GM19035 (cell line): ENCODE measurements around the gene AUTS2.
A peak's percentile ranks its signal among the peaks of the same experiment; 100 is the strongest.
"Not testable (repeated sequence)": the region's sequence is repeated elsewhere in the genome, so short reads cannot be mapped to it uniquely, and the experiment has no call there.

Source experiments
- ATAC-seq: cut with Tn5 transposase; IDR thresholded peaks from one replicate; pipeline ENCODE4 v1.9.1; 2021; ENCODE audit not compliant: unreplicated experiment

The AUTS2 gene

DNA sequence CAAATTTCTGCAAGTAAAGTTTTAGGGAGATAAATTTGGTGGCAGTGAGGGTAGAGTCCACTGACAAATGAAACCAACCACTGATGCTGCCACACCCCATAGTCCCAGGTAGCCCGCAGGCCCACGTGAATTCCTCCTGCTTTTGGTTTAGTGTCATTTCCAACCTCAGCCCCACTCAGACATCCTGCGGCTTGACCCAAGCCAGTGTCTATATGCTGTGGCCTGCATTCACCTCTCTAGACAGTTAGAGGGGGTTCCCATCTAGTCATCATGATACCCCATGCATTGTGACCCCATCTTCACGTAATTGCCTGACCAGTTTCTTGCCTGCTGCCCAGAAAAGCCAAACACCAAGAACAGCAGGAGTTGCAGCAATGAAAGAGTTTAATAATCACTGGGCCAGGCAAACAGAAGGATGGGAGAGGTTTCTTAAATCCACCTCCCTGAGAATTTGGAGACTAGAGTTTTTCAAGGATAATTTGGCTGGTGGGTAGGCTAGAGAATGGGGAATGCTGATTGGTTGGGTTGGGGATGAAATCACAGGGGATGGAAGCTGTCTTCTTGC is 1201.6 kb downstream of the AUTS2 start:
- no peak for ATAC-seq

DNA sequence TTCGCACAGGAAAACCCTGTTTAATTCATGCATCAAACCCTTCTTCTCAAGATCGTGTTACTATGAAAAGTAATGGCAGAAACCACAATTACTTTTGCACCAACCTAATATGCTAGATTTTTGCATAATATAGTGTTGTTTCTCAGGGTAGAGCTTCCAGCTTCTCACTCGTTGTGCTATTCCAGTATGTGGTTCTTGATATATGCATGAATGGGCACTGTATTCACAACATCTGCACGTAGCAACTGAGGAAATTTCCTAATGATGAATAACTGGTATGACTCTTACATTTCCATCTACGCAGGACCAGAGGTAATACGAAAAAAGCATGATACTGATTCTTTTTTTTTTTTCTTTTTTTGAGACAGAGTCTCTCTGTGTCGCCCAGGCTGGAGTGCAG is 1207.1 kb downstream of the AUTS2 start:
- no peak for ATAC-seq

DNA sequence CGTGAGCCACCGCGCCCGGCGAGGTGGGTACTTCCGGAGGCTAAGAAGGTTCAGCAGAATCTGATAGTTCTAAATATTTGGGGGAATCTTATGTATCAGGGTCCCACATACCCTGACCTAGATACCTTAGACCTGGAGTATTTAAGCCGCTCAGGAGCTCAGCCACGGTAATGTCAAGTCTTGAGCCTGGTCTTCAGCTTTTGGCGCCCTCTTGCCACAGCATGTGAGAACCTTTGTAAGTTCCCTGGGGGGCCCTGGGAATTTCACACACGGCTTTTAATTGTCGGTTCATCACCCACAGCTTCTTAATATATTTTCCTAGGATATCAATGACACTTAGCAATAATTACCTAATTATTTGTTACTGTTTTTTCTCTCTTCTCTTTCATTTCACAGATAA is 1209.4 kb downstream of the AUTS2 start:
- ATAC-seq: no peak

DNA sequence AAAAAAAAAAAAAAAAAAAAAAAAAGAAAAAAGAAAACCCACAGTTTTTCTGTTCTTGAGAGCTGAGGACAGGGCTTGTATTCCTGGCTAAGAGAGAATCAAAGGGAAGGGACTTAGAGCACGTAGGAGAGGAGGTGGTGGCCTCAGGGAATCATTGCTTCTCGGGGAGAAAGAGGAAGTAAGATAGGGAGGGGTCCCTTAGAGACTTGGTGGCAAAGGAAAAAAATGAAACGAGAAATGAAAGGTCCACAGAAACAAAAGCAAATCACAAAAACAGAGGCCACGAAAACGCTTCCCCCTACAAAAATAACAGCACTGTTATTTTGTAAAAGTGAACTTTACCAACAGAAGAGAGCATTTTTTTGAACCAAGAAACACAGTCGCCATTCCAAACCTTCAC is 1210.6 kb downstream of the AUTS2 start:
- no peak for ATAC-seq

DNA sequence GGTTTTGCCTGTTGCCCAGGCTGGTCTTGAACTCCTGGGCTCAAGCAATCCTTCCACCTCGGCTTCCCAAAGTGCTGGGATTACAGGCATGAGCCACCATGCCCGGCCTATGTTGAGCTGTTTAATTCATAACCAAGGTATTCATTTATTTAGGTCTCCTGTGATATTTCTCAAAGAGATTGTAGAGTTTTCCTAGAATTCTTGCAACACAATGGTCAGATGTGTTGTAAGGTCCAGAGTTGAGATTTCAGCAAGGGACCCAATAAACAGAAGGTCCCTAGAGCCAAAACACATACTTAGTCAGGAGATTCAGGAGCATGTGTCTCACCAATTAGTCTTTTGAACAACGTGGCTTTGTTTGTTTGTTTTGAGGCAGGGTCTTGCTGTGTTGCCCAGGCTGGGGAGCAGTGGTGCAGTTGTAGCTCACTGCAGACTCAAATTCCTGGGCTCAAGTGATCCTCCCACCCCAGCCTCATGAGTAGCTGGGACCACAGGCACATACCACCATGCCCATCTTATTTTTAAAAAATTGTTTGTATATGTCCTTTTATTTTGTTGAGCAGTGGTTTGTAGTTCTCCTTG is 1212.4 kb downstream of the AUTS2 start:
- ATAC-seq: no peak

DNA sequence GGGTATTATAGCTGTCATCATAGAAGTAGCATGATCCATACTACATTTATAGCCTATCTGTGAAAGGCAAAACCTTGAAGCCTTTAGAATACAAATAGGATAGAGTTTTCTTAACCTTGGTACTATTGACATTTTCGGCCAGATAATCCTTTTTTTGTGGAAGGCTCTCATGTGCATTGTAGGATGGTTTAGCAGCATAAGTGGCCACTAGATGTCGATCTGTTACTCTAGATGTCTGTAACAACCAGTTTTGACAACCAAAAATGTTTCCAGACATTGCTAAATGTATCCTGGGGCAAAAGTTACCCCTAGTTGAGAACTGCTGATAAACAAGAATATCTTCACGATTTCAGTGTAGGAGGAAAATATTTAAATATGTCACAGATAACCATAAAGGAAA is 1214.2 kb downstream of the AUTS2 start:
- no peak for ATAC-seq

DNA sequence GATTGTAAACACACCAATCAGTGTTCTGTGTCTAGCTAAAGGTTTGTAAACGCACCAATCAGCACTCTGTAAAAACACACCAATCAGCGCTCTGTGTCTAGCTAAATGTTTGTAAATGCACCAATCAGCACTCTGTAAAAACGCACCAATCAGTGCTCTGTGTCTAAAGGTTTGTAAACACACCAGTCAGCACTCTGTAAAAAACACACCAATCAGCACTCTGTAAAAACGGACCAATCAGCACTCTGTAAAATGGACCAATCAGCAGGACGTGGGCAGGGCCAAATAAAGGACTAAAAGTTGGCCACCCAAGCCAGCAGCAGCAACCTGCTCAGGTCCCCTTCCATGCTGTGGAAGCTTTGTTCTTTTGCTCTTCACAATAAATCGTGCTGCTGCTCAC is 1224.2 kb downstream of the AUTS2 start:
- not testable (repeated sequence) for ATAC-seq

DNA sequence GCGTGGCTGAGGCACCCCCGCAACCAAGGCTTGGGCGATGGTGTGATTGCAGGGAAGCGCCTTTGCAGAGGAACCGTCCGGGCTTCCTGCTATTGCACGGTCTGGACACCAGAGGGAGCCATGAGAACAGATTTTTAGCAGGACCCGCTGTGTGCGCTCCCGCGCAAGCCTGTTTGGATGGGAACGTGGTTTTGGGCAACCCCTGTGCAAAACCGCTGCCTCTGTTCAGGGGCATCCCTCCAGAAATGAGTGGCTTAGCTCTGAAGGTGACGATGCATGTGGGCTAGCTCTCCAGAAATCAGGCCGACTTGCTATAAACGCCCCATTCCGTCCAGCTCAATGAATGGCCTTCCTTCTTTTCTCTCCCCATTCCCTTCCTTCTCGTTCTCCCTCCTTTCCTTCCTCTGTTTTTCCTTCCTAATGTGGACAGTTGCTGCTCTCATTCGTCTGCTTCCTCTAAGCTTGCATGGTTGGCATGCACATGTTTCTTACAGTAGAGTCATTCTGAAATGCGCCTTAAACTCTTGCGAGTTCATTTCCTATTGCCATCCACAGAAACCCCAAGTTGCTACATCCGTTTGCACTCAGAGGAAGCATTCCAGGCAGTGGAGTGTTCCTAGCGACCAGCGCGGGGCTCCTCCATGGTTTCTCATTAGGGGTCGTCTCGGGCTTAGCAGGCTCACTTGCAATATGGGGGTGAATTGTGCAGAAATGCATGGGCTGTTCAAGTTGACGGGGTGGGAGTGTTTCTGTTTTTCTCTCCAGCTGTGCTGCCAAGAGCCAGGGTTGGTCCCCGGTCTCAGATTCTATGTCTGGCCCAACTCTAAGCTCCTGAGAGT is 1231.2 kb downstream of the AUTS2 start:
- ATAC-seq: peak; percentile 69

DNA sequence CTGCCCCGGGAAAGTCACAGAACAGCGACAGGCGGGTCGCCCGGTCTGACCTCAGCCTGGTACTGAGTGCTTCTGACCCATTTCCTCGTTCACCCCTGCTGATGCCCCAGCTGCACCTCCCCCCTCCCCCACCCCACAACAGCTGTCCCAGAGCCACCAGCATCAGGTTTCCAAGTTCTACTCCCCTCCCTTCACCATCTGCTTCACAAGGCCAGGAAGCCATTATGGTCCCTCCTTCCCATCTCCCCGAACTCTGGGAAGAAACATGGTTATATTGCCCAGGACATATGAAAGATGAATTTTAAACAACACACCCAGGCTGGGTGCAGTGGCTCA is 1231.8 kb downstream of the AUTS2 start:
- no peak for ATAC-seq

DNA sequence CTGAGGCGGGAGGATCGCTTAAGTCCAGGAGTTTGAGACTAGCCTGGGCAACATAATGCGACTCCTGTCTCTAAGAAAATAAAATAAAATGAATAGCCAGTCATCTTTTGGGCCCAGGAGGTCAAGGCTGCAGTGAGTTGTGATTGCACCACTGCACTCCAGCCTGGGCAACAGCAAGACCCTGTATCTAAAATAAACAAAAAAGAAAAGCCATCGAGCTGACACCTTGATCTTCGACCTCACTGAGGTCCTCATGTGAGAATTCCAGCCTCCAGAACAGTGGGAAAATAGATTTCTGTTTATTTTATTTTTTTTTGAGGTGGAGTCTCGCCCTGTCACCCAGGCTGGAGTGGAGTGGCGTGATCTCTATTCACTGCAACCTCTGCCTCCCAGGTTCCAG is 1232.2 kb downstream of the AUTS2 start:
- no peak for ATAC-seq

DNA sequence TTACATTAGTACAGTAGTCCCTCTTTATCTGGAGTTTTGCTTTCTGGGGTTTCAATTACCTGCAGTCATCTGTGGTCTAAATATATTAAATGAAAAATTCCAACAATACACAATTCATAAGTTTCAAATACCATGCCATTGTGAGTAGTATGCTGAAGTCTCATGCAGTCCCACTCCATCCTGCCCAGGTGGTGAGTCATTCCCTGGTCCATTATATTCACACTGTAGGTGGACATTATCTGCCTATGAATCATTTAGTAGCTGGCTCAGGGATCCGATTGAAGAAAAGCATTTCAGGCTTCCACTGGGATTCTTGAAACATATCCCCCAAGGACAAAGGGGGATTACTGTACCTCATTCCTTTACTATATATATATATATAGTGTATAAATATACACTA is 1235.5 kb downstream of the AUTS2 start:
- ATAC-seq: no peak

DNA sequence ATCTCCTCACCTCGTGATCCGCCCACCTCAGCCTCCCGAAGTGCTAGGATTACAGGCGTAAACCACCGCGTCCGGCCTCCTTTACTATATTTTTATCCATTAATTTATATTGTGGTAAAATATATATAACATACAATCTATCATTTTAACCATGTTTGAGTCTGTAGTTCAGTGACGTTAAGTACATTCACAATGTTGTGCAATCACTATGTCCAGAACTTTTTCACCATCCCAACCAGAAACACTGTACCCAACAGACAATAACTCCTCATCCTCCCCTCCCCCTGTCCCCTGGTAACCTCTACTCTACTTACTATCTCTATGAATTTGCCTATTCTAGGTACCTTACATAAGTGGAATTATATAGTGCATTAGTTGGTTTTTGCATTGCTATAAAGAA is 1236.1 kb downstream of the AUTS2 start:
- ATAC-seq: no peak

DNA sequence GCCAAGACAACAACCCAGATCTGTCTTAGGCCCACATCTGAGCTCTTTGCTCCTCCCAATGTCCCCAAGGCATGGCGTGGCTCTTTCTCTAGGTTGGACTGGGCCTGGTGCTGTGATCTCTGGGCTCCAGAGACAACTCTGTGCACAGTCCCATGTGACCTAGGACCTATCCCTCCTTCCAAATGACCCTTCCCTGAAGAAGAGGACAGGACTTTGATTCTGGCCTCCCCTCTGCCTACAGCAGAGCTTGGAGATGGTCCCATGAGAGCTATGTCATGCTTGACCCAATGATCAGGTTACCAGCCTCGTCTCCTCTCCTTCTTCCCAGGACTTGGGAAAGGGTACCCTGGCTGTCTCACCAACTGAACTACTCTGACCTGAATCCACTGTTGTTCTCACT is 1237.4 kb downstream of the AUTS2 start:
- no peak for ATAC-seq

DNA sequence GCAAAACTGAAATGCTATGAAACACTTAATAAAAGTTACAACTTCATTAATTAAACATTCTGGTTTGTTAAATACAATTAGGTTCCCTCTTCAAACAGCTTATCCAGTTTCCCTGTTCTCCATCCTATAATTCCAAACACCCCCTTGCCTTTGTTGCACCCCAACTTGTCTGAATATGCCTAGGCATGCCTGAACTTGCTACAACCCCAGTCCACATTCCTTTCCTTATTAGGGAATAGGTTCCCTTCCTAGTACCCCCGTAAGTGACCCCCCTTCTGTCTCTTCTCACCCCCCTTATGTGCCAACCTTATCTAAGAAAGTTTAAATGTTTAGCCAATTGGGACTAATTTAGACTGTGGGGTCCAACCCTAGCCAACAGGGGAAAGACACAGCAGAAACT is 1238.0 kb downstream of the AUTS2 start:
- no peak for ATAC-seq

DNA sequence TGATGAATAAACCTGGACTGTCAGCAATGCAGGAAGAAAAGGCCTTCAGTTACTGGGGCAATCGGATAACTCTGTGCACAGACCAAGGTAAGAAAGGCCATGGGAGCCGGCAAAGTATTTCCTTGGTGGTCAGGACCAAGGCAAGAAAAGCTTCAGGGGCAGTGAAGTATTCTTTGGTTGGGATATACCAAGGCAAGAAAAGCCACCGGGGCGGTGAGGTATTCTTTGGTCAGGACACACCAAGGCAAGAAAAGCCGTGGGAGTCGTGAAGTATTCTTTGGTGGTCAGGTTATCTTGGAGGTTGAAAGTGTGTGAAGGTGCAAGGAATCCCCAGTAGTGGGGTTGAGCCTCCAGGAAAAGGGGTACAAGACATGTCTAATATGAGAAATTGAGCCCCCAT is 1238.7 kb downstream of the AUTS2 start:
- no peak for ATAC-seq

DNA sequence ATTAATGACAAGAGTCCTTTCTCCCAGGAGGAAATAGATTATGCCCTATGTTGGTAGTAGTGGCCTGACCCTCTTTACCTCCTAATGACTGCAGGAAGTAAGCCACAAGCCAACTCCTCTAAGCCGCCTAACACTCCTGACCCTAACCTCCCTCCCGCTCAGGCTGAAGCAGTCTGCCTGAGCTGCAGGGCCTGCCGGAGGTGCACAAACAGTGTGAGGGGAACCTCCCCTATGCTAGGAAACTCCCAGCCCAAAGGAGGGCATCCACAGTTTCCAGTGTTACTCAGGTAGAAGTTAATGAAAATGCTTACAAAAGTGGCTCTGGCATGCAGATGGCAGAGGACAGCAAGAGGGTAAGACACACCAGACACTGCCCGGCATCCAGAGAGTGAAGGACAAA is 1239.3 kb downstream of the AUTS2 start:
- ATAC-seq: no peak

DNA sequence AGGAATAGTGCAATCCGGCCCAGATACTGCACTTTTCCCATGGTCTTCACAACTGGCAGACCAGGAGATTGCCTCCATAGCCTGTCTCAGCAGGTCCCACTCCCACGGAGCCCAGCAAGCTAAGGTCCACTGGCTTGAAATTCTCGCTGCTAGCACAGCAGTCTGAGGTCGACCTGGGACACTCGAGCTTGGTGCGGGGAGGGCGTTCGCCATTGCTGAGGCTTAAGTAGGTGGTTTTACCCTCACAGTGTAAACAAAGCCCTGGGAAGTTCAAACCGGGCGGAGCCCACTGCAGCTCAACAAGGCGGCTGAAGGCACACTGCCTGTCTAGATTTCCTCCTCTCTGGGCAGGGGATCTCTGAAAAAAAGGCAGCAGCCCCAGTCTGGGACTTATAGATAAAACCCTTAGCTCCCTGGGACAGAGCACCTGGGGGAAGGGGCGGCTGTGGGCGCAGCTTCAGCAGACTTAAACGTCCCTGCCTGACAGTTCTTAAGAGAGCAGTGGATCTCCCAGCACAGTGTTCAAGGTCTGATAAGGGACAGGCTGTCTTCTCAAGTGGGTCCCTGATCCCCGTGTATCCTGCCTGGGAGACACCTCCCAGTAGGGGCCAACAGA is 1240.1 kb downstream of the AUTS2 start:
- ATAC-seq: no peak
